ENCODE results near the gene ALDOA.

- no peak for TF ChIP-seq CTCF (IDR thresholded peaks at IDR 0.05)
- TF ChIP-seq POLR2A (IDR thresholded peaks at IDR 0.05) = no peak
Measured at GRCh38 chr16:30028438-30029076, 37.0 kb upstream of the ALDOA start.
